ENCODE results near the gene ARHGEF33.

DNA sequence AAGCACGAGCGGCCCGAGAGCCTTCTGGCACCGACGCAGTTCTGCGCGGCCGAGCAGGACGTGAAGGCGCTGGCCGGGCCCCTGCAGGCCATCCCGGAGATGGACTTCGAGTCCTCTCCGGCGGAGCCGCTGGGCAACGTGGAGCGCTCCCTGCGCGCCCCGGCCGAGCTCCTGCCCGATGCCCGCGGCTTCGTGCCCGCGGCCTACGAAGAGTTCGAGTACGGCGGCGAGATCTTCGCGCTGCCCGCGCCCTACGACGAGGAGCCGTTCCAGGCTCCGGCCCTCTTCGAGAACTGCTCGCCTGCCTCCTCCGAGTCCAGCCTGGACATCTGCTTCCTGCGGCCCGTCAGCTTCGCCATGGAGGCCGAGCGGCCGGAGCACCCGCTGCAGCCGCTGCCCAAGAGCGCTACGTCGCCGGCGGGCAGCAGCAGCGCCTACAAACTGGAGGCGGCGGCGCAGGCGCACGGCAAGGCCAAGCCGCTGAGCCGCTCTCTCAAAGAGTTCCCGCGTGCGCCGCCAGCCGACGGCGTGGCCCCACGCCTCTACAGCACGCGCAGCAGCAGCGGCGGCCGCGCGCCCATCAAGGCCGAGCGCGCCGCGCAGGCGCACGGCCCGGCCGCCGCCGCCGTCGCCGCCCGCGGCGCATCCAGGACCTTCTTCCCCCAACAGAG is 70.4 kb downstream of the ARHGEF33 start:
- TF ChIP-seq GATA2 (IDR thresholded peaks at IDR 0.05; ENCODE audit: low read depth, low read length), result no peak
- TF ChIP-seq GATA3 (IDR thresholded peaks at IDR 0.05; ENCODE audit: low read depth, low read length), result no peak
